K562 (cell line): ENCODE data around the gene ANKRD33. TPM values are rescaled to one million over a fixed set of nuclear protein-coding genes. Genes with fewer than 3 reads are reported as not detected.
A peak's percentile ranks its signal among the peaks of the same experiment; 100 is the strongest.

ENCODE experiments used
- ATAC-seq: fragments of 200-7000 bp; cut with Tn5 transposase; 3 replicates; pipeline ENCODE4 v1.9.1; 2020; ENCODE audit warnings: moderate library complexity
- BruUV-seq: library from RNA; stranded (reverse); fragments of 400-500 nt; replicated peaks from 2 replicates; lab custom pipeline; 2021; lab: Mats Ljungman, UMichigan
- CTCF ChIA-PET: fragments of 300-600 bp; formaldehyde crosslinking; extraction: SDS; loops from one replicate; lab custom pipeline; 2021; ENCODE audit warnings: low intra/inter-chr PET ratio; lab: Yijun Ruan, JAX
- POLR2A ChIA-PET: fragments of 300-600, 350-650 bp; sonication (Branson Sonifier 250); formaldehyde crosslinking; extraction: SDS; loops from one replicate; lab custom pipeline; 2021; ENCODE audit warnings: antibody characterized with exemption, inconsistent platforms; lab: Yijun Ruan, JAX
- DNase-seq, 4 experiments: peaks; one replicate each; pipeline versions ENCODE4 v3.0.0 to v3.0.0-alpha.2; 2011 to 2018; ENCODE audit warnings: low spot score in 3 of 4, mixed read lengths in 3 of 4; ENCODE audit errors: extremely low read depth in 1 of 4
- FAIRE-seq: peaks from 2 replicates; lab custom pipeline; 2011; peaks lifted over from hg19 to GRCh38; lab: Jason Lieb, UNC
- H2AFZ ChIP-seq: 2 replicates; pipeline ENCODE4 v1.6.0; 2011; ENCODE audit warnings: low read depth, low read length, control low read depth, inconsistent platforms
- H3K27ac ChIP-seq: fragments of 200-600 bp; 3 replicates; pipeline ENCODE4 v1.8.0; 2011; ENCODE audit warnings: low read depth, mild to moderate bottlenecking, control low read depth, inconsistent platforms, low read length, moderate library complexity, mixed read lengths; ENCODE audit errors: extremely low read depth
- H3K27me3 ChIP-seq, 2 experiments: fragments of 300-600 bp in 1 of 2; 2 replicates in 1 of 2; 3 replicates in 1 of 2; pipeline versions ENCODE4 v1.6.0 to v1.8.0; 2011; ENCODE audit warnings: inconsistent platforms in 2 of 2, low read length in 2 of 2, mild to moderate bottlenecking in 1 of 2, mixed read lengths in 1 of 2, moderate library complexity in 1 of 2; ENCODE audit not compliant: control insufficient read depth in 2 of 2, insufficient read depth in 2 of 2
- H3K36me3 ChIP-seq: fragments of 300-600 bp; 3 replicates; pipeline ENCODE4 v1.8.0; 2011; ENCODE audit warnings: mild to moderate bottlenecking, low read length, inconsistent platforms; ENCODE audit not compliant: control insufficient read depth, insufficient read depth
- H3K4me1 ChIP-seq, 2 experiments: fragments of 200-600 bp in 1 of 2; replicated peaks in 1 of 2; 2 replicates in 1 of 2; 3 replicates in 1 of 2; pipeline versions ENCODE4 v1.5.1 to v1.8.0; 2011; ENCODE audit warnings: inconsistent platforms in 2 of 2, low read length in 2 of 2, mild to moderate bottlenecking in 1 of 2, mixed read lengths in 1 of 2, moderate library complexity in 1 of 2; ENCODE audit not compliant: control insufficient read depth in 2 of 2, insufficient read depth in 2 of 2
- H3K4me2 ChIP-seq: 2 replicates; pipeline ENCODE4 v1.6.1; 2011; ENCODE audit warnings: low read length, control low read depth, inconsistent platforms, mixed read lengths; ENCODE audit not compliant: insufficient read depth
- H3K4me3 ChIP-seq: fragments of 200-600 bp; sonication (generic), shearing (Covaris generic); 2 replicates; pipeline ENCODE4 v1.5.1; 2016; ENCODE audit warnings: control low read depth, inconsistent platforms
- H3K79me2 ChIP-seq: fragments of 200-600 bp; 3 replicates; pipeline ENCODE4 v1.8.0; 2011; ENCODE audit warnings: low read length, inconsistent platforms; ENCODE audit not compliant: control insufficient read depth, insufficient read depth
- H3K9ac ChIP-seq, 2 experiments: 2 replicates each; pipeline versions ENCODE4 v1.6.0 to v1.6.1; 2011; ENCODE audit warnings: low read depth in 2 of 2, low read length in 2 of 2, control low read depth in 1 of 2, inconsistent platforms in 1 of 2, mild to moderate bottlenecking in 1 of 2, mixed read lengths in 1 of 2; ENCODE audit not compliant: insufficient read depth in 1 of 2
- H3K9me1 ChIP-seq: one replicate; pipeline ENCODE4 v1.6.0; 2011; ENCODE audit warnings: inconsistent platforms, mild to moderate bottlenecking, low read length, moderate library complexity; ENCODE audit not compliant: control insufficient read depth, insufficient read depth
- H3K9me3 ChIP-seq: replicated peaks from 2 replicates; pipeline ENCODE4 v1.5.1; 2011; ENCODE audit warnings: low read depth, low read length, inconsistent platforms; ENCODE audit not compliant: control insufficient read depth, insufficient read depth
- H4K20me1 ChIP-seq: replicated peaks from 2 replicates; pipeline ENCODE4 v1.6.1; 2011; ENCODE audit warnings: low read length, inconsistent platforms, mixed read lengths; ENCODE audit not compliant: control insufficient read depth, insufficient read depth
- AFF1 ChIP-seq, 2 experiments: fragments of 450-650 bp; IDR thresholded peaks; 2 replicates each; pipeline ENCODE4 v1.6.1; 2018; ENCODE audit warnings: mild to moderate bottlenecking in 2 of 2, low read depth in 1 of 2; ENCODE audit not compliant: partially characterized antibody in 2 of 2
- GABPB1 ChIP-seq: sonication (generic); formaldehyde crosslinking; IDR thresholded peaks from 2 replicates; pipeline ENCODE4 v1.8.0; 2022; ENCODE audit warnings: mild to moderate bottlenecking, missing genetic modification reagents
- HES1 ChIP-seq: fragments of 450-650 bp; IDR thresholded peaks from 2 replicates; pipeline ENCODE4 v1.6.1; 2016; ENCODE audit warnings: low read depth, mild to moderate bottlenecking, moderate library complexity
- MYNN ChIP-seq, 2 experiments: sonication (generic); formaldehyde crosslinking in 1 of 2; IDR thresholded peaks; 2 replicates each; pipeline versions ENCODE4 v1.5.0 to v1.6.1; 2016 to 2020; ENCODE audit warnings: antibody characterized with exemption in 1 of 2, missing genetic modification reagents in 1 of 2
- SMARCA5 ChIP-seq: fragments of 450-650 bp; IDR thresholded peaks from 2 replicates; pipeline ENCODE4 v1.6.1; 2016
- TFE3 ChIP-seq: fragments of 450-650 bp; formaldehyde crosslinking; IDR thresholded peaks from 2 replicates; pipeline ENCODE4 v1.4.0; 2020; ENCODE audit warnings: mild to moderate bottlenecking, mixed read lengths
- ZBTB34 ChIP-seq: fragments of 250-450 bp; sonication (Bioruptor Pico); IDR thresholded peaks from 2 replicates; pipeline ENCODE4 v1.8.0; 2021; ENCODE audit warnings: mild to moderate bottlenecking, moderate library complexity
- ZC3H4 ChIP-seq: sonication (generic); formaldehyde crosslinking; IDR thresholded peaks from 2 replicates; pipeline ENCODE4 v1.9.0; 2021; ENCODE audit warnings: missing genetic modification reagents, borderline replicate concordance
- ZEB2 ChIP-seq: fragments of 450-650 bp; IDR thresholded peaks from 2 replicates; pipeline ENCODE4 v1.6.1; 2016
- ZNF134 ChIP-seq: fragments of 250-450 bp; sonication (Bioruptor Pico); conservative IDR thresholded peaks from 2 replicates; pipeline ENCODE4 v1.4.0; 2020
- WGBS: fragments of 100-300 bp; shearing (Covaris generic); methylation state at CpG from one replicate; pipeline ENCODE4 v1.1.6; 2016; ENCODE audit warnings: low coverage, mixed read lengths; ENCODE audit not compliant: insufficient coverage; ENCODE audit errors: missing lambda C conversion rate; 5-methylcytosine and 5-hydroxymethylcytosine counted together
- in situ Hi-C: fragments of 300-500 bp; cut with MboI; formaldehyde crosslinking; loops from 4 replicates; pipeline ENCODE4 v1.15.0; 2018; ENCODE audit warnings: inconsistent platforms, mixed read lengths
- intact Hi-C: fragments of 100-400 bp; cut with micrococcal nuclease; formaldehyde crosslinking; loops from 2 replicates; pipeline ENCODE4 v1.14.2; 2022
- polyA plus RNA-seq, 8 experiments: library from polyadenylated mRNA; depleted of rRNA in 4 of 8; stranded (reverse) in 5 of 8; unstranded in 3 of 8; fragments of >200 nt; fragmentation: Nextera tagmentation in 2 of 8; fragmentation: Illumina TruSeq in 1 of 8; extraction: Ambion mirVana in 2 of 8; extraction: Trizol in 1 of 8; gene quantifications; 2 replicates each; pipeline versions ENCODE4 v1.2.1 to v1.2.3, GENCODE V29; 2011 to 2014; ENCODE audit warnings: inconsistent platforms in 1 of 8, missing spikeins in 1 of 8
- total RNA-seq, 7 experiments: library from RNA; depleted of rRNA in 6 of 7; stranded (reverse); fragments of >200 nt in 6 of 7; fragmentation: Illumina TruSeq in 2 of 7; extraction: Trizol in 2 of 7; gene quantifications; 2 replicates each; pipeline versions ENCODE4 v1.2.1 to v1.2.3, GENCODE V29; 2011 to 2021; ENCODE audit warnings: low replicate concordance in 1 of 7

Gene ANKRD33
- total and polyA plus RNA-seq, 9 of the 15 experiments (the other 6 are each of a cell fraction or from before 2014, with no cell fraction given), result 0.04 to 0.11 (median 0.07) TPM; not detected in 4

- TF ChIP-seq MYNN (IDR thresholded peaks at IDR 0.05), result no peak
- TF ChIP-seq MYNN (CRISPR knock-in tag; IDR thresholded peaks at IDR 0.05), result no peak
- TF ChIP-seq AFF1 (IDR thresholded peaks at IDR 0.05; ENCODE audit: low read depth in 1 of 2, partially characterized antibody in 2 of 2), result no peak
Observed at GRCh38 chr12:51904951-51905470, 17.1 kb downstream of the ANKRD33 start (continued).

- CTCF ChIA-PET, result no interaction called here
- in situ Hi-C loops (no loop called here), intact Hi-C loops (no loop called here)
- H3K27me3 ChIP-seq, result no peaks in the 10 kb centered on the region
- DNase-seq (peak; percentile 66 to 97 (median 80)), FAIRE-seq (peak; percentile 98), ATAC-seq (peak; percentile 91)
- no peaks in the 10 kb centered on the region for H4K20me1 ChIP-seq
- peak overlapping the region; percentile 75 to 78; a peak in 3 of 4 replicates for H3K9ac ChIP-seq
- peak overlapping the region; percentile 82 for H2AFZ ChIP-seq
- peak overlapping the region; percentile 32 for H3K4me3 ChIP-seq
- H3K9me1 ChIP-seq, result no peaks in the 10 kb centered on the region
- no peaks in the 10 kb centered on the region; the same call in 1 of the 2 replicates for H3K9me3 ChIP-seq
- H3K27ac ChIP-seq, result peak overlapping the region; percentile 90
- H3K4me1 ChIP-seq, result peaks cover 40 to 45% of the 10 kb centered on the region in 2 experiments
- peak overlapping the region; percentile 79 for H3K4me2 ChIP-seq
- H3K79me2 ChIP-seq, result no peaks in the 10 kb centered on the region
- WGBS, result 1% methylated on average over 18 of the region's 18 CpGs
- H3K36me3 ChIP-seq, result no peaks in the 10 kb centered on the region
- BruUV-seq, result no TSS peak
- POLR2A ChIA-PET, result interaction anchor here (0.6 to 2.0 kb wide), 12 partner anchors 9 to 485 kb away, joined by 3 to 9 read pairs (median 4); no protein-coding TSS in a partner anchor
- TF ChIP-seq ZBTB34 (no peak), SMARCA5 (0 out of 2 replicates have a peak, but pooled peaks have one; percentile 21), HES1 (no peak), ZNF134 (CRISPR knock-in tag) (no peak), ZC3H4 (CRISPR knock-in tag) (no peak), GABPB1 (CRISPR knock-in tag) (peak; percentile 63; the same call in 1 of the 2 replicates), TFE3 (CRISPR knock-in tag) (no peak), ZEB2 (no peak; the same call in 1 of the 2 replicates)
Observed at GRCh38 chr12:51905471-51906429, 17.8 kb downstream of the ANKRD33 start.
